ENCODE results near the gene ASL.

DNA sequence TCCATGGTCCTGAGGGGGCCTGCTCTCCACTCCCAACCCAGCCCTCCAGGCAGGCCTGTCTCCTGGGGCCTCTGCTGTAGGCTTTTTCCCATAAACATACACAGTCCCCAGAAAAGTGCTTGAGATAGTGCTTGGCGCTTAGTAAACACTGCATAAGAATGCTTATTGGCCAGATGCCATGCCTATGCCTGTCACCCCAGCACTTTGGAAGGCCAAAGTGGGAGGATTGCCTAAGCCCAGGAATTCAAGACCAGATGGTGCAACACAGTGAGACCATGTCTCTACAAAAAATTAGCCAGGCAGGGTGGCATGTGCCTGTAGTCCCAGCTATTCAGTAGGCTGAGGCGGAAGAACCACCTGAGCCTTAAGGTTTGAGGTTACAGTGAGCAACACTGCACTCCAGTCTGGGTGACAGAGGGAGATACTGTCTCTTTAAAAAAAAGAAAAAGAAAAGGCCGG is 24.6 kb upstream of the ASL start:
- TF ChIP-seq, protein P1, sequence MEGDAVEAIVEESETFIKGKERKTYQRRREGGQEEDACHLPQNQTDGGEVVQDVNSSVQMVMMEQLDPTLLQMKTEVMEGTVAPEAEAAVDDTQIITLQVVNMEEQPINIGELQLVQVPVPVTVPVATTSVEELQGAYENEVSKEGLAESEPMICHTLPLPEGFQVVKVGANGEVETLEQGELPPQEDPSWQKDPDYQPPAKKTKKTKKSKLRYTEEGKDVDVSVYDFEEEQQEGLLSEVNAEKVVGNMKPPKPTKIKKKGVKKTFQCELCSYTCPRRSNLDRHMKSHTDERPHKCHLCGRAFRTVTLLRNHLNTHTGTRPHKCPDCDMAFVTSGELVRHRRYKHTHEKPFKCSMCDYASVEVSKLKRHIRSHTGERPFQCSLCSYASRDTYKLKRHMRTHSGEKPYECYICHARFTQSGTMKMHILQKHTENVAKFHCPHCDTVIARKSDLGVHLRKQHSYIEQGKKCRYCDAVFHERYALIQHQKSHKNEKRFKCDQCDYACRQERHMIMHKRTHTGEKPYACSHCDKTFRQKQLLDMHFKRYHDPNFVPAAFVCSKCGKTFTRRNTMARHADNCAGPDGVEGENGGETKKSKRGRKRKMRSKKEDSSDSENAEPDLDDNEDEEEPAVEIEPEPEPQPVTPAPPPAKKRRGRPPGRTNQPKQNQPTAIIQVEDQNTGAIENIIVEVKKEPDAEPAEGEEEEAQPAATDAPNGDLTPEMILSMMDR (IDR thresholded peaks at IDR 0.05), result no peak
- no peak for TF ChIP-seq POLR2A (IDR thresholded peaks at IDR 0.05)
